ENCODE measurements around the gene FEN1.

Gene FEN1

DNA sequence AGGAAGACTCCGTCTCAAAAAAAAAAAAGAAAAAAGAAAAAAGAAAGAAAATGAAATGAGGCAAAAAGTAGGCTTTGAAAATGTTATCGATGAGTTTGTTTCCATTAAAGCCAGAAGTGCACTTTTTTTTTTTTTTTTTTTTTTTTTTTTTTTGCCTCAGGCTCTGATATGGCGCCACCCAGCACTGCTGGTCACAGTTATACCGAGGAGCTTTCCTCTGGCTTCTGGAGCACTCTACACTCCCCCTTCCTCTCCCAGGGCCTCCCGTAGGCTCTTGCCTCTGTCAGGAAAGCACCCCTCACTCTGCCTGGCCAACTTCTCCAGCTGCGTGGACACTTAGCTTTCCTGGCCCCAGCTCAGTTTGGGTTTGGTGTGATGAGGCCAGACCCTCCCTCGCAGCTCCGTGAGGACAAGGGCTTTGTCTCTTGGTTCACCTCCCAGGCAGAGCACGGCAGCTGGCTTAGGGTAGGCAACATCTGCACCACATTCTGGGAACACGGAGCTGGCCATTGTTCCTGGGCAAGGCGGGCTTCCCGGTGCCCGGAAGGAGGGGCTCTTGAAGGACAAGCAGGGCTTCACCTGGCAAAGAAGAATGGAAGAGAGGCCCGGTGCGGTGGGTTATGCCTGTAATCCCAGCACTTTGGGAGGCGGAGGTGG is 52.3 kb downstream of the FEN1 start:
- DNase-seq, result no peak
- H3K4me3 ChIP-seq (ENCODE audit: low read depth, low read length), result no peak overlapping the region
- no peaks in the 10 kb centered on the region for H3K27me3 ChIP-seq (replicated peaks)
- TF ChIP-seq, protein P1, sequence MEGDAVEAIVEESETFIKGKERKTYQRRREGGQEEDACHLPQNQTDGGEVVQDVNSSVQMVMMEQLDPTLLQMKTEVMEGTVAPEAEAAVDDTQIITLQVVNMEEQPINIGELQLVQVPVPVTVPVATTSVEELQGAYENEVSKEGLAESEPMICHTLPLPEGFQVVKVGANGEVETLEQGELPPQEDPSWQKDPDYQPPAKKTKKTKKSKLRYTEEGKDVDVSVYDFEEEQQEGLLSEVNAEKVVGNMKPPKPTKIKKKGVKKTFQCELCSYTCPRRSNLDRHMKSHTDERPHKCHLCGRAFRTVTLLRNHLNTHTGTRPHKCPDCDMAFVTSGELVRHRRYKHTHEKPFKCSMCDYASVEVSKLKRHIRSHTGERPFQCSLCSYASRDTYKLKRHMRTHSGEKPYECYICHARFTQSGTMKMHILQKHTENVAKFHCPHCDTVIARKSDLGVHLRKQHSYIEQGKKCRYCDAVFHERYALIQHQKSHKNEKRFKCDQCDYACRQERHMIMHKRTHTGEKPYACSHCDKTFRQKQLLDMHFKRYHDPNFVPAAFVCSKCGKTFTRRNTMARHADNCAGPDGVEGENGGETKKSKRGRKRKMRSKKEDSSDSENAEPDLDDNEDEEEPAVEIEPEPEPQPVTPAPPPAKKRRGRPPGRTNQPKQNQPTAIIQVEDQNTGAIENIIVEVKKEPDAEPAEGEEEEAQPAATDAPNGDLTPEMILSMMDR (IDR thresholded peaks at IDR 0.05; ENCODE audit: low read depth, low read length, missing control alignments), result no peak
- H3K36me3 ChIP-seq (replicated peaks), result peaks cover 80% of the 10 kb centered on the region
- in situ Hi-C loops (cut with HindIII; ENCODE audit: low pct_ligation_motif_present, low sequenced_read_pairs), result no loop called here
- no peak overlapping the region for H3K27ac ChIP-seq

DNA sequence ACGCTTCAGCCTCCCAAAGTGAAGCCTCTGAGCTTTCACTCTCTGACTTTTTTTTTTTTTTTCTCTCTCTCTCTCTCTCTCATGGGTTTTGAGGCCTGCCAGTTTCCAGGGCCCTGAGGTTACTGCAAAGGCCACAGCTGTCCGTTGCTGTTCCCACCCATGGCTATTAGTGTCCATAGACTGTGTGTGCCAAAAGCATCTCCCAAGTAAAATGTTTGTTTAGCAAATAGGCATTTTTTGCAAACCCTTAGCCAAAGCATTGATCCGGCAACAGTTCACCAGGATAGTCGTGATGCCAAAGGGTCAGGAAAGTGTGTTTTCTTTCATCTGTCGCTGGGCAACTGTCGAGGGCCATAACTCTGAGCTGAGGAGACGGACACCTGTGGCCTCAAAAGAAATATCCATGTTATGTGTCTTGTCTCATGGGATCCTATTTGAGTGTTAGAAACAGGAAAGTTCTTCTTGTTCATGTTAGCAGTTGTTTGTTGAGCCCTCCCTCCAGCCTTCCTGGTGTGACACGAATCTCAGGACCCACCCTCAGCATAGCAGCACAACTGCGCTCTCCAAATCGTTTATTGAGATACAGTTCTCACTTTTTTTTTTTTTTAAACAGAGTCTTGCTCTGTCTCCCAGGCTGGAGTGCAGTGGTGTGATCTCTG is 53.8 kb downstream of the FEN1 start:
- Histone ChIP-seq H3K27ac (no peak overlapping the region), H3K4me3 (ENCODE audit: low read depth, low read length) (no peak overlapping the region), H3K36me3 (replicated peaks) (peaks cover 86% of the 10 kb centered on the region), H3K27me3 (replicated peaks) (no peaks in the 10 kb centered on the region)
- in situ Hi-C loops (cut with HindIII; ENCODE audit: low pct_ligation_motif_present, low sequenced_read_pairs), result no loop called here
- TF ChIP-seq, protein P1 (IDR thresholded peaks at IDR 0.05; ENCODE audit: low read depth, low read length, missing control alignments), result no peak
- DNase-seq, result no peak
